ENCODE measurements around the gene BACE2. TPM values are rescaled to one million over a fixed set of nuclear protein-coding genes. Genes with fewer than 3 reads are reported as not detected.
A peak's percentile ranks its signal among the peaks of the same experiment; 100 is the strongest.
"Not testable (repeated sequence)": the region's sequence is repeated elsewhere in the genome, so short reads cannot be mapped to it uniquely, and the experiment has no call there.

BACE2 gene
- polyA plus RNA-seq, 3 donors = 21.9 to 27.6 (median 23.7) TPM

GRCh38 chr21:41256771-41257702 lies 89.1 kb downstream of the BACE2 start:
- DNase-seq = no peak

GRCh38 chr21:41258617-41259016 lies 90.7 kb downstream of the BACE2 start:
- DNase-seq = no peak

GRCh38 chr21:41260428-41260827 lies 92.5 kb downstream of the BACE2 start:
- no peak for DNase-seq

- no peak for DNase-seq
These were observed 99.4 kb downstream of the BACE2 start for GRCh38 chr21:41267346-41267745.

- DNase-seq = no peak
These were observed 101.6 kb downstream of the BACE2 start for GRCh38 chr21:41269535-41269934.

- DNase-seq = no peak
These were observed 109.2 kb downstream of the BACE2 start for GRCh38 chr21:41277196-41277595.

- no peak for DNase-seq
These were observed 109.9 kb downstream of the BACE2 start for GRCh38 chr21:41277846-41278245.

- DNase-seq = no peak
These were observed 112.4 kb downstream of the BACE2 start for GRCh38 chr21:41280115-41280919.

GRCh38 chr21:41282412-41282811 lies 114.5 kb downstream of the BACE2 start:
- DNase-seq = no peak

GRCh38 chr21:41283211-41283818 lies 115.4 kb downstream of the BACE2 start:
- peak; percentile 71 for DNase-seq

GRCh38 chr21:41289431-41289830 lies 121.5 kb downstream of the BACE2 start:
- no peak for DNase-seq

GRCh38 chr21:41290106-41290799 lies 122.3 kb downstream of the BACE2 start:
- DNase-seq = no peak

- DNase-seq = no peak
These were observed 126.7 kb downstream of the BACE2 start for GRCh38 chr21:41294548-41295231.

GRCh38 chr21:41295721-41296254 lies 127.8 kb downstream of the BACE2 start:
- no peak for DNase-seq

GRCh38 chr21:41302976-41303375 lies 135.0 kb downstream of the BACE2 start:
- DNase-seq = no peak

GRCh38 chr21:41304068-41304720 lies 136.2 kb downstream of the BACE2 start:
- DNase-seq = no peak

GRCh38 chr21:41307219-41307618 lies 139.3 kb downstream of the BACE2 start:
- no peak for DNase-seq

- not testable (repeated sequence) for DNase-seq
These were observed 145.6 kb downstream of the BACE2 start for GRCh38 chr21:41313285-41314164.

- DNase-seq = no peak
These were observed 147.8 kb downstream of the BACE2 start for GRCh38 chr21:41315726-41316125.

Measured in renal pelvis (tissue), 4 donors.